HK-2 (cell line): Measurements from ENCODE around the gene COL4A2.
"Not testable (repeated sequence)": the region's sequence is repeated elsewhere in the genome, so short reads cannot be mapped to it uniquely, and the experiment has no call there.

Experiments used
- DNase-seq: peaks from one replicate; pipeline ENCODE4 v3.0.0-alpha.2; 2018; ENCODE audit not compliant: unreplicated experiment

The COL4A2 gene

DNA sequence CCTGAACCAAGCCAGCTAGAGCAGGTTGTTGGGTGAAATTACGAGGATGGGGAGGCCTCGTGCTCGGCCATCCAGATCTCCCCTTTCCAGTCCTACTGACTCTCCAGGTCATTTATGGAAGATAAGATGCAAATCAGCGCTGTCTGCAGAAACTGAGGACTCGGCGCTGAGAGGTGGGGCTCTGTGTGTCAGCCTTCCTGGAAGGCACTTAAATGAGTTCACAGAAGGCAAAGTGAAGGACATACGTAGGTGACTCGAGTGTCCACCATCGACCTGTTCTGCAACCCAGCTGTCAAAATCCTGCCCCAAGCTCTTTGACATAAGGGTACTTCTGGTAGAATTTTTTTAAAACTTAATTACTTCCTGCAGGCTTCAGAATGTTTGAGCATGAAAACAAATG is 168.0 kb downstream of the COL4A2 start:
- DNase-seq: no peak

DNA sequence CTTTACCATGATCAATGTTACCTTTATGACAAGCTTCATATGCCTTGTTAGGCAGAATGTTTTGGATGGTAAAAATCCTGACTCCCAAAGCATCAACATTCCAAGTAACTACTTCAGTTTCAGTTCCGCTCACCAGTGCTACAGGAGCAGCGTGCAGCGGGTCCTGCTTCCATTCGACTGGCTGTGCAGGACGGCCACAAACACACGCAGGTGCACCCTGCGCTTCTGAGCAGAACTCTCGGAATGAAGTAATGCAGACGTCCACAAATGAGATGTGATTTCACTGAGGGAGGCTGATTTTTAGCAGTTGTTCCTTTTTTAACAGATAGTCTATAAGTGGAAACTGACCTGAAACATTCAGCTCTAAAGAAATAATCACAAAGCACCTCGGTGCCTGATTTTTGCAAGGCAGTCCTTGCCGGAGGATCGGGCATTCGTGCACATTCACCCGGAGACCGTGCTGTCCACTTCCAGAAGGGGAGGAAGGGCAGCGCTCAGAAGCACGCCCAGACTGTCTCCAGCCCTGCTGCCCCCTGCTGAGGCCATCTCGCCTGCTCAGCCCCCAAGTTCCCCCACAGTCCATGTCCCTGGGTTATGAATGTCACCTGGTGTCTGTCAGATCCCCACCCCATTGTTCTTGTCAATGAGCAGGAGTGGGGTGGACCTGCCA is 168.6 kb downstream of the COL4A2 start:
- DNase-seq: no peak

DNA sequence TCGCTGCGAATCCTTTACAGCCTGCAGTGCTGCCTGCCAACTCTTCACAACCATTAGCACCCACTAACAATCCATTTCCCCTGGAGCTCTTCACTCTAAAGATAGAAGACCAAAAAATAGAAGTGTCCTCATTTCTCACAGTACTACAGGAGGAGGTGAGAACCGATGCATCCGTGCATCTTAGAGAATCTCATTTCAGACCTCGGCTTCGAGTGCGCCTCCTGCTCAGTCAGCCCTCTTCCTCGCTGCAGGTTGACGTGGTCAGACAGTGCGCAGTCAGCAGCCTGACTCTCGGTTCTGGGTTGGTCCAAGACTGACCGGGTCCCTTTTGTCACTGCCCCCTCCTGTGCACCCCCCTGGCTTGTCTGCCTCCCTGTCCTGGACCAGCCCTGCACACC is 169.1 kb downstream of the COL4A2 start:
- DNase-seq: no peak

DNA sequence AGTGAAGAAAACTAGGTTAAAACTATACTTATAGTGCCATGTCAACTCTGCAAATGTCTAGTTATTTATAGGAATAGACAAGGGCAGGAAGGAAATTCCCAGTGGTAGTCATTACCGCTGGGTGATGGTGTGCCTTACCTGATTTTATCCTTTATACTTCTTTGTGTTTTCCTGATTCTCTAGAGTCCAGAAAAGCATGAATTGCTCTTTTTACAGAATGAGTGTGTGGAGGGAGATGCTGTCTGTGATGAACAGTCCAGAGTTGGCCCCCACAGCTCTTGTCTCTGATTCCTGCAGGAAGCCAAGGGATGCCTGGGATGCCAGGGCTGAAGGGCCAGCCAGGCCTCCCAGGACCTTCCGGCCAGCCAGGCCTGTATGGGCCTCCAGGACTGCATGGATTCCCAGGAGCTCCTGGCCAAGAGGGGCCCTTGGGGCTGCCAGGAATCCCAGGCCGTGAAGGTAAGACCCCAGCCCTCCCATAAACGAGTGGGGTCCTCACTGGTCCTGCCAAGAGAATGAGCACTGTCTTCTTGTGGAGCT is 170.7 kb downstream of the COL4A2 start:
- no peak for DNase-seq

DNA sequence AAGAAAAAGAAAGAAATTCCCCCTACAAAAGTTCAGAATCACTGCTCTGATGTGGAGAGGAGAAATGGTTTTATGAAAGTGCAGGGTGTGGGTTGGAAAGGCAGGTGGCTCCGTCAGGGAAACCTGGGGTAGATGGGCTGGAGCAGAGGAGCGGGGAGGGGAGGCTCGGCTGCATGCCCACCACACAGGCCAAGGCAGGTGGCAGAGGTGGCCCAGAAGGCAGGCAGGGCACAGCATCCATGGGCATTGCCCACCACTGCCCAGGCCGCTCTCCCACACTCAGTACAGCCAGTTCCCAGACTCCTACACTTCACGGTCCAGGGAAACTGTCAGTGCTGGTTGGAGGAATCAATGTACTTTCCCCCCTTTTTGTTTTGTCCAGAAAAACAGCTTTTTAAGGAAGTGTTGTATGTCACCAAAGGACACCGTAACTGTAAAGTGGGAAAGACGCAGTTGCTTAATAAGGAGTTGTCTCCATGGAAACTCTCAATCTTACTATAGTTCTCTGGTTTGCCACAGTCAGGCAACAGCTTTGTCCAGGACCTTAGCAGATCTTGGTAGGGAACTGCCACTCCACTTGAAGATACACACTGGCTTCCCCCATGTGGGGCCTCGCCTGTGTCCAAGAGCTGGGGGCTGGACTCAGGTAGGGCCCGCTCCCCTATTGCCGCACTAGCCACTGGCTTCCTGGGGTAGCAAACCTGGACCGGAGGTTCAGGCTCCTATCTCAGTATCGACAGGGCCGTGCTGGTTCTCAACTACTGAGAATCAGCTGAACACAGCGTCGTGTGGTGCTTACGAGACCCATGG is 171.5 kb downstream of the COL4A2 start:
- DNase-seq: no peak

DNA sequence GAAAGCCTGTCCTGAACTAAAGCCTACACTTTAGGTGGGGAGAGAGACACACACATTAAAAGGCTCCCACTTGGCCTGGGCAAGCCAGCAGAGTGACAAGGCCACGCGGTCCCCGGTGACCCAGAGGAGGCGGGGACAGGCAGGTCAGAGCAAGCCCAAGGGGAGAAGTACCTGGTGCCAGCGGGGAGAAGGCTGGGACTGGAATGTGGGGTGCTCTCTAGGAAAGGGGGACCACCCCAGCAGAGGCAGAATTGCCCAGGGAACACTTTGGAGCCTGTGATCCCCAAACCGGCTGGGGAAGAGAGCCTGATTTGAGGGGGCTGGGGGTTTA is 172.1 kb downstream of the COL4A2 start:
- DNase-seq: no peak

DNA sequence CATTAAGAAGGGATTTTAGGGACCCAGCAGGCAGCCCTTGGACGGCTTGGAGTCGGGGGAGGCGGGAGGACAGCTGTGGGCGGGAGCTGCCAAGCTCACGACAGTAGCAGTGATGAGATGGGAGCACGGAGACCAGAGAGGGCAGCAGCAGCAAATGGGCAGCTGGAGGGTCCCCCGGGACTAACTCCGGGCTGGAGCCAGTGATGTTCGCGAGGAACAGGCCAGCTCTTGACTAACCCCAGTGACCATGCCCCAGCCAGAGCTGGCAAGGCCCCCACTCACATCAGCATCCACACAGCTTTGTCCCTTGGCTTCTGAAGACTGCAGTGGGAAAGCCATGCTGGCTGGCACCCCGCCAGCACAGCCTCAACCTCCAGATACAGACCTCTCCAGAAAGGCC is 172.6 kb downstream of the COL4A2 start:
- DNase-seq: no peak

DNA sequence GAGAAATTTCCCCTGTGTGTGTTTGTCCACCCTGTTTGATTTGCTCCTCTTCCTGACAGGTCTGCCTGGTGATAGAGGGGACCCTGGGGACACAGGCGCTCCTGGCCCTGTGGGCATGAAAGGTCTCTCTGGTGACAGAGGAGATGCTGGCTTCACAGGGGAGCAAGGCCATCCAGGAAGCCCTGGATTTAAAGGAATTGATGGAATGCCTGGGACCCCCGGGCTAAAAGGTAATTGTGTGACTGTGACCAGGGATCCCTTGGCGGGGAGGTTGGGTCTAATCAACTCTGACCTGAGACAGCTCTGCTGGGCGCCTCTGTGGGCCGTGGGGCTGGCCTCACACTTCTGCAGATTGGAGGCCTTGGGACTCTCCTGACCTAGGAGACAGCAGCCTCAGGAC is 173.1 kb downstream of the COL4A2 start:
- no peak for DNase-seq

DNA sequence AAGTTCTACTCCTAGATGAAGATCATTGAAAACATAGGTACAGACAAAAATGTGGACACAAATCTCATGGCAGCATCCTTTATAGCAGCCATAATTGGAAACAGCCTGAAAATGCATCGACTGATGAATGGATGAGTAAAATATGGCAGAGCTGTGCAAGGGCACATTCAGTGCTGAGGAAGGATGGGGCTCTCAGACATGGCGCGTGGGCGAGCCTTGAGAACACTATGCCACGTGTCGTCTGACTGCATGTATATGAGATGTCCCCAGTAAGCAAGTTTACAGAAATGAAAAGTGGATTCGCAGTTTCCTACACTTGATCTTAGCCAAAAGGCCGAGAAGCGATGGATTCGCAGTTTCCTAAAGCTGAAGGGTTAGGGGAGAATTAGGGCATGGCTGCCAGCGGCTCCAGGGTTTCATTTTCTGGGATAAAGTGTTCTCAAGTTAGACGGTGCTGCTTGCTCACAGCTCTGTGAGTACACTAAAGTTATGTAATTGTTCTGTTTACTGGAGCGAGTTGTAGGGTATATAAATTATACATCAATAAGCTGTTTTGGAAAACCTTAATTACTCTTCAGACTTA is 176.4 kb downstream of the COL4A2 start:
- no peak for DNase-seq

DNA sequence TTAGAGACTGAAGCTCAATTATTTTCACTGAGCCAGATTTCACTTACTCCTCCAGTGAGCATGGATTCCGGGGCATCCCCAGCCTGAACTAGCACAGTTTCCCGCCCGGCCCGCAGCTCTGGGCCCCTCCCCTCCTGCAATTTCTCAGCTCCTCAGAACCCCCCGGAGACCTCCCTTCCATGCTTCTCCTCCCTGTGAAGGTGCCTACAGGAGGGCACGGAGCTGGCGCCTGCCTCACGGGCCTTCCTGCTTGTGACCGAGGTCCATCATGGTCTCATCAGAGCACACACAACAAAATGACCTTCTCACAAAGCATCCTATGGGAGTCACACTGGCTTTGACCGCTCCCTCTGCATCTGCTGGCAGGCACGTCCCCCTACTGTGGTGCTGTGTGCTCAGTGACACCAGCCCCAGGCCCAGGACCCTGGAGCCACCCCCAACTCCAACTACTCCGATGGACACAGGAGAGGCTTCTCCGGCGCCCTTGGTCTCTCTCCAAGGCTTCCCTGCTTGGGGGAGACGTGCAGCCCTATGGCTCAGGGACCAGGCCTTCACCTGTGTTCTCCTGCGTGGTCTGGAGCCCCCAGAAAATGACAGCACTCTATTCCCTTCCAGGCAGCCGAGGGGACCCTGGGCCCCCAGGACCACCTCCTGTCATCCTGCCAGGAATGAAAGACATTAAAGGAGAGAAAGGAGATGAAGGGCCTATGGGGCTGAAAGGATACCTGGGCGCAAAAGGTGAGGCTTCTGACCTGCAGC is 177.4 kb downstream of the COL4A2 start:
- no peak for DNase-seq

DNA sequence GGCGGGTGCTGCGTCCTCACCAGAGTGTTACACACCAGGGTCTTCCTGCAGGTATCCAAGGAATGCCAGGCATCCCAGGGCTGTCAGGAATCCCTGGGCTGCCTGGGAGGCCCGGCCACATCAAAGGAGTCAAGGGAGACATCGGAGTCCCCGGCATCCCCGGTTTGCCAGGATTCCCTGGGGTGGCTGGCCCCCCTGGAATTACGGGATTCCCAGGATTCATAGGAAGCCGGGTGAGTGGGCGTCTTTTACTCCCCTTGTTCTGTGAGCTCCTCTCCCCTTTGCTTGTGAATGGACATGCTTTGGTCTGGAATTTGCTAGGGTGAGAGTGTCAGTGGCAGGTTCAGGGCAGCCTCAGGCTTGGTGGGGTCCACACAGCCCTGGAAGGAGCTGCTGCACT is 178.5 kb downstream of the COL4A2 start:
- peak; percentile 68 for DNase-seq

DNA sequence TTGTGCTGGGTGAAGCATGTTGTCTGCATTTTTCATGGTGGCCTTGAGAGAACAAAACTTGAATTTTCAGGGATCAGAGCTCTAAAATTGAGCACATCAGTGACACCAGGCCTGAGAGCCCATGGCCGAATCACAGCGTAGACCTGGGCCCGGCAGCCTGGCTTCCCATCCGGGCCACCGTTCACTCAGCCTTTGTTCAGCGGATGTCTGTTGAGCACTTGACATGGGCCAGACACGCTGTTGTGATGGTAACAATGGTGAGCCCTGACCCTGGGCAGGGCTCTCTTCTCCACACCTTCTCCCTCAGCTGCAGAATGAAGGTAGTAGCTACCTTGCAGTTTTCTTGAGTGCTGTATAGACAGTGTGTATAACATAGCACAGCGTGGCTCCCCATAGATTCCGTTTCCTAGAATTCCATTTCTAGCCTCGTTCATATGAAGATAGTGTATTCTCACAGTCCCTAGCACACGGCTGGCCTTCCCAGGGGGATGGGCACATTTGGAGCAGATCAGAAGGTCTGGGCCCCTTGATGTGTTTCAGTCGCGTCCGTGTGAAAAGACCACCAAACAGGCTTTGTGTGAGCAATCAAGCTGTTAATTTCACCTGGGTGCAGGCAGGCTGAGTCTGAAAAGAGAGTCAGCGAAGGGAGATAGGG is 179.1 kb downstream of the COL4A2 start:
- DNase-seq: no peak

DNA sequence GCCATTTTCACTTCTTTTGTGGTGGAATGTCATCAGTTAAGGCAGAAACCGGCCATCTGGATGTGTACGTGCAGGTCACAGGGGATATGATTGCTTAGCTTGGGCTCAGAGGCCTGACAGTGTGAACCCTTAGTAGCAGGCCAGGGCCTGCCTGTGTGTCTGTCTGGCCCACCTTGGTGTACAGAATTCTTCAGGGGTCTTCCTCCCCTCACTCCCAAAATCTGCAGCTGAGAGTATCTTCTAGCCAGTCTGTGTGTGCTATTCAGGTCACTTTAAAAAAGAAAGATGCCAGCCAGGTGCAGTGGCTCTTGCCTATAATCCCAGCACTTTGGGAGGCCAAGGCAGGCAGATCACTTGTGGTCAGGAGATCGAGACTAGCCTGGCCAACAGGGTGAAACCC is 179.8 kb downstream of the COL4A2 start:
- DNase-seq: not testable (repeated sequence)

DNA sequence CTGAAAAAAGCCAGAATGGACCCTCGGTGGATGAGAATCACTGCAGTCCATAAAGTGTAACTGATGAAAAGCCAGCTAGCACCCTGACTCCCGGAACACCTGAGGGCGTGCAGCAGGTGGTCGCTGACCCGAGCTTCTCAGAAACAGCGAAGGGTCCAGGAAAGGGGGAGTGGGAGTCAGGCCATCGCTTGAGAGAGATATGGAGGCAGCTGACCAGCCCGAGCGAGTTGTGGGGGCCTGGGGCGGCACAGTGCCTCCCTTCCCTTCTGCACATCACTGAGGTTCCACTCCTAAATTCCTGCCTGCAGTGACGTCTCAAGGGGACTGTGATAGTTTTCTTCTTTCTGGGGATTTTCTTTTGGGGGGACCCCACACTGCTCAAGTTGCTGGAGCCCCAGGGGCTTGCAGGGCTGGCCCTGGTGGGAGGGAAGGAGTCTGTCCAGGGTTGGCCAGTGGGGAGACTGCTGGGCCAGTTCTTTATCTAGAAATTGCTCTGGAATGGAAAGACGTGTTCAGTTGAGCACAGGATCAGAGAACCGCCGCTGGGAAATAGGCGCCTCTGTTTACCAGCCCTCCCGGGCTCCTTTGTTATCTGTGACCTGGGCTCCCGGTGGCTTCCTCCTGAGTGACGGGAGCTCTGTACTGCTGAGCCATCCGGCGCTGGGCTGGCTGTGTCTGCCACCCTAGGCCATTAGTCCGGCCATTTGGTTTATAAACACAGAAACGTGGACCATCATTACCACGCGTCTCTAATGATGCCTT is 183.1 kb downstream of the COL4A2 start:
- DNase-seq: no peak

DNA sequence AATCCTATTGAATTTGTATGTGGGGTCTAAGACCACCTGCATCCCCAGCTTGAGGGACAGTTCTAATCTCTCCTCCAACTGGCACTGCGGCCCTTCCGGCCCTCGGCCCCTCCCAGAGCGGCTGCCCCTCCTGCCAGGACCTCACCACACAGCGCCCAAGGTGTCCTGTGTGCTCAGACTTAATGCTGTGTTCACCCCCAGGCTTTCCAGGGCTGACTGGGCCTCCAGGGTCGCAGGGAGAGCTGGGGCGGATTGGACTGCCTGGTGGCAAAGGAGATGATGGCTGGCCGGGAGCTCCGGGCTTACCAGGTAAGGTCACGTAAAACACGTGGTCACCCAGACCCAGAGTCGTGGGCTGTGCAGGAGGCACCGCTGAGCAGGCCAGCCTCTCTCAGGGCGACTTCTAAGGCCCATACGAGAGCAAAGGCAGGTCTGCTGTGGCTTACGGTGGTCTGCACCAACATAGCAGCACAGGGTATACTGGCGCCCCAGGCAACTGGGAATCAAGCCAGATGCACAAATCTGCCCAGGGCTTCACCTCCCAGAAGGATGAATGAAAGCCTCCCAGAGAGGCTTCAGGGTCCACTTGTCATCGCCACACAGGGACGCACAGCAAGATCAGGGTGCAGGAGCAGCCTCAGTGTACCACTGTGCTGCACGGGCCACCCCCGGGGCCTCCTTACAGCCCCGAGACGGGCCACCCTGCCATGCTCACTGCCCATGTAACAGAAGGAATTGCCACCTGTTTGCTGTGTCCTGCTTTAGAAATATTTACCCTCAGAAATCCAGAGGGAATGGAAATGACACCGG is 185.0 kb downstream of the COL4A2 start:
- no peak for DNase-seq

DNA sequence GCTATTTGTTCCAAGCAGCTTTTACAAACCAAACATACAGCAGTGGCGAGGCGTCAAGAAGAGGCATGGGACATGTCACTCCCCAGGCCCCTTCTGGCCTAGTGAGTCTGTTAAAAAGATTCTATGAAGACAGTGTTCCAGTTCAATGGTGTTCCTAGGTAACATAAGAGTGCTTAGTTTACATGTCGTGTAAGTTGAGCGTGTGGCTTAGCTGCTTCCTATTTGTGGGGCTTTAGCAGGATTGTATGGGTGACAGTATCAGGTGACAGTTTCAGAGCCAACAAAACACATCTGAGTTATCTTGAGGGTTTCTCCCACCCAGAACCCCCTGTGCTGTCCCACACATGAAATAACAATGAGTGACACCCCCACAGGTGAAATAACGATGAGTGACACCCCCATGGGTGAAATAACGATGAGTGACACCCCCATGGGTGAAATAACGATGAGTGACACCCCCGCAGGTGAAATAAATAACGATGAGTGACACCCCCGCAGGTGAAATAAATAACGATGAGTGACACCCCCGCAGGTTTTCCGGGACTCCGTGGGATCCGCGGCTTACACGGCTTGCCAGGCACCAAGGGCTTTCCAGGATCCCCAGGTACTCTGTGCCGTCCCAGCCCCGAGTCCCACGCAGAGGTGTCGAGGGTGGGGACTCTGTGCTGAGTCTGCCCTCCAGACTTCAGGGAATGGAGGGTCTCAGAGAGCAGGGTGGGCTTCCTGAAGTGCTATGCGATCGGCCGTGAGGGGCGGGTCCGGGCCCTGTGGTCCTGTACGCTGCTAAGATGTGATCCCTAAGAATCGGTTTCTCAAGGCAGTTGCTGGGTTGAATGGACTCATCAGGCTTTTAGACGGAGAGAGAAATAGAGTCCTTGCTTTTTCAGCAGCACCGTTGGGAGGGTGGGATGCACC is 185.9 kb downstream of the COL4A2 start:
- no peak for DNase-seq

DNA sequence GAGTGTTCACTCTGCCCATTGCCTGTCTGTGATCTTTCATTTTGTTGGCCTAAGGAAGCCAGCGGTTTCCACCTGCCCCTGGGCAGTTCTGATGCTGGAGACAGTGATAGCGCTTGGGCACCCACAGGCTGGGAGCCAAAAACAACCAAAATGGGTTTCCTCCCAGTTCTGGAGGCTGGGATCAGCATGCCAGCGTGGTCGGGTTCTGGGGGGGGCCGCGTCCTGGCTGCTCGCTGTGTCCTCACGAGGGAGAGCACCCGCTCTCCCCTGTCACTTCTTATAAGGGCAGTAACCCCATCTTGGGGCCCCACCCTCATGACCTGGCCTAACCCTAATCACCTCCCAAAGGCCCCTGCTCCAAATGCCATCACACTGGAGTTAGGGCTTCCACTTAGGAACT is 186.5 kb downstream of the COL4A2 start:
- no peak for DNase-seq

DNA sequence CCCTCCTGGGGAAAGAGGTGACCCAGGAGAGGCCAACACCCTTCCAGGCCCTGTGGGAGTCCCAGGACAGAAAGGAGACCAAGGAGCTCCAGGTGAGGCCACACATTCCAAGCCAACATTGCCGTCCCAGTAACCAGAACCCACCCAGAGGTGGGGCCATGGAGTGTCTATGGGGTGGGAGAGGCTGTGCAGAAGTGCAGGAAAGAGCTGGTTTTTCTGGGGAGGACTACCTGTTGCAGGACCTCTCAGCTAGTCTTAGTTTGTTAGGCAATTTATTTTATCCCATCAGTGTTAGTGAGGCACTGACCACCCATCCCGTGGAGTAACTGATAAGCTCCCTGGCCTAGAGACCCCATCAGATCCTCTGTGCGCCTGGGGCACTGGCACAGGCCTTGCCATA is 188.3 kb downstream of the COL4A2 start:
- no peak for DNase-seq

DNA sequence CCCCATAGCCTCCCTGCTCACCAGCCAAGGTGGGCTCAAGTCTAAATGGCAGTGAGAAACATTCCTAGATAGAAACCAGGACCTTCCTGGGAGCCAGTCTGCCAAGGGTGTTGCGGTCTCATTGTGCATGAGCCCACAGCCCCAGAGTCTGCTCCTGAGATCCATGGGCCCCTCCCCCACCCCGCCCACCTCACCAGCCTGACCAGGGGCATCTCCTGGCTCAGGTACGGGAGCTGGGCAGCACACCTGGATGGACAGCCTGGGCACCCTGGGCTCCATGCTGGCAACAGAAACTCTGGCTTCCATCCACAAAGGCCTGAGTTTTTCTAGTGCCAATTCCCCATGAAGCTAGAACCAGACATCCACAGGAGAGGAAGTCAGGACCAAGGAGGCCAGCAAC is 188.8 kb downstream of the COL4A2 start:
- no peak for DNase-seq
